Tibial nerve (tissue), 4 donors: ENCODE results near the gene SUSD3.

Source experiments
- CTCF ChIP-seq, 5 experiments: fragments of 200-600 bp in 3 of 5; fragments of 450-650 bp in 2 of 5; sonication (generic) in 3 of 5; IDR thresholded peaks; one replicate each; pipeline ENCODE4 v1.5.1; 2016 to 2019; ENCODE audit warnings: antibody characterized with exemption in 5 of 5, mild to moderate bottlenecking in 3 of 5, moderate library complexity in 2 of 5
- EP300 ChIP-seq, 2 donors: sonication (generic); formaldehyde crosslinking; IDR thresholded peaks; one replicate each; pipeline ENCODE4 v1.6.1; 2017; ENCODE audit warnings: antibody characterized with exemption in 2 of 2, mild to moderate bottlenecking in 1 of 2

- no peak for TF ChIP-seq CTCF (IDR thresholded peaks at IDR 0.05)
- TF ChIP-seq EP300 (IDR thresholded peaks at IDR 0.05), result no peak
These were observed 26.7 kb upstream of the SUSD3 start for GRCh38 chr9:93031629-93032430.
